Gastroesophageal sphincter (tissue), 4 donors: ENCODE data around the gene FRK. TPM values are rescaled to one million over a fixed set of nuclear protein-coding genes. Genes with fewer than 3 reads are reported as not detected.

ENCODE experiments used
- ATAC-seq: fragments of 150-250 bp; one replicate; pipeline ENCODE4 v1.9.1; 2016; ENCODE audit warnings: mild to moderate bottlenecking, moderate library complexity
- H3K27ac ChIP-seq, 4 donors: fragments of 200-600 bp; sonication (generic) in 3 of 4; 1 replicate in 3 of 4; 2 replicates in 1 of 4; pipeline ENCODE4 v1.5.1; 2016 to 2019
- H3K27me3 ChIP-seq: fragments of 200-600 bp; sonication (generic); one replicate; pipeline ENCODE4 v1.5.1; 2019
- H3K36me3 ChIP-seq, 2 donors: fragments of 200-600 bp; sonication (generic); one replicate each; pipeline ENCODE4 v1.5.1; 2019; ENCODE audit warnings: control low read depth in 1 of 2
- H3K4me1 ChIP-seq, 3 donors: fragments of 200-600 bp; sonication (generic); 1 replicate in 2 of 3; 2 replicates in 1 of 3; pipeline ENCODE4 v1.5.1; 2016 to 2019; ENCODE audit warnings: control low read depth in 2 of 3
- H3K4me3 ChIP-seq, 2 donors: fragments of 200-600 bp; sonication (generic); one replicate each; pipeline ENCODE4 v1.5.1; 2019; ENCODE audit warnings: mild to moderate bottlenecking in 1 of 2, moderate library complexity in 1 of 2
- H3K9me3 ChIP-seq, 3 donors: fragments of 200-600 bp; sonication (generic); one replicate each; pipeline ENCODE4 v1.5.1; 2017 to 2019; ENCODE audit warnings: control low read depth in 2 of 3
- CTCF ChIP-seq, 4 experiments: fragments of 200-600 bp in 2 of 4; fragments of 450-650 bp in 2 of 4; sonication (generic) in 1 of 4; IDR thresholded peaks; one replicate each; pipeline ENCODE4 v1.5.1; 2017 to 2019; ENCODE audit warnings: antibody characterized with exemption in 4 of 4, mild to moderate bottlenecking in 2 of 4, moderate library complexity in 2 of 4
- EP300 ChIP-seq: sonication (generic); formaldehyde crosslinking; IDR thresholded peaks from one replicate; pipeline ENCODE4 v1.6.1; 2017; ENCODE audit warnings: antibody characterized with exemption, mild to moderate bottlenecking
- POLR2A ChIP-seq, 2 donors: fragments of 450-650 bp; IDR thresholded peaks; one replicate each; pipeline ENCODE4 v1.6.1; 2017; ENCODE audit warnings: antibody characterized with exemption in 2 of 2, mild to moderate bottlenecking in 2 of 2, moderate library complexity in 1 of 2
- POLR2AphosphoS5 ChIP-seq: sonication (generic); formaldehyde crosslinking; IDR thresholded peaks from one replicate; pipeline ENCODE4 v1.6.1; 2017; ENCODE audit warnings: antibody characterized with exemption
- WGBS, 2 donors: methylation state at CpG; one replicate each; pipeline ENCODE4 v1.1.5; 2018; ENCODE audit warnings: low coverage in 1 of 2; 5-methylcytosine and 5-hydroxymethylcytosine counted together
- total RNA-seq, 4 donors: library from RNA; depleted of rRNA; stranded (reverse); fragments of >200 nt; gene quantifications; one replicate each; pipeline ENCODE4 v1.1.0, GENCODE V29; 2016

The FRK gene
- total RNA-seq, 4 donors from 2014 or later = 0.42 to 1.9 (median 1.3) TPM

- TF ChIP-seq EP300 (no peak), POLR2AphosphoS5 (no peak), POLR2A (IDR thresholded peaks at IDR 0.05) (no peak), CTCF (IDR thresholded peaks at IDR 0.05) (no peak)
- WGBS, 2 donors = 89 to 91% methylated on average over 3 of the region's 3 CpGs
- Histone ChIP-seq H3K4me3 (no peak overlapping the region), H3K9me3 (no peaks in the 10 kb centered on the region), H3K36me3 (no peaks in the 10 kb centered on the region), H3K4me1 (peaks cover 0 to 30% (median 0%) of the 10 kb centered on the region in 3 donors), H3K27me3 (no peaks in the 10 kb centered on the region), H3K27ac (no peak overlapping the region)
- no peak for ATAC-seq
These were observed 49.2 kb downstream of the FRK start for GRCh38 chr6:116011520-116011919.

- no peak for TF ChIP-seq EP300
- peak; percentile 61 to 78 (median 66) for TF ChIP-seq CTCF (IDR thresholded peaks at IDR 0.05)
- no peak overlapping the region for H3K4me3 ChIP-seq
- WGBS, 2 donors = 11 to 13% methylated on average over 3 of the region's 3 CpGs
These were observed 49.8 kb downstream of the FRK start for GRCh38 chr6:116010790-116011401.

GRCh38 chr6:116010386-116010785 lies 50.3 kb downstream of the FRK start:
- ATAC-seq = no peak
- H3K4me1 ChIP-seq = peaks cover 0 to 19% (median 0%) of the 10 kb centered on the region in 3 donors
- no peak overlapping the region for H3K27ac ChIP-seq
- TF ChIP-seq POLR2A (IDR thresholded peaks at IDR 0.05) (no peak), POLR2AphosphoS5 (no peak)
- H3K9me3 ChIP-seq = no peaks in the 10 kb centered on the region
- no peak overlapping the region for H3K4me3 ChIP-seq
- H3K36me3 ChIP-seq = no peaks in the 10 kb centered on the region
- H3K27me3 ChIP-seq = no peaks in the 10 kb centered on the region
- WGBS, 2 donors = 81 to 84% methylated on average over 3 of the region's 3 CpGs

More at GRCh38 chr6:116010790-116011401, 49.8 kb downstream of the FRK start:
- peak; percentile 51 for ATAC-seq
- no peaks in the 10 kb centered on the region for H3K27me3 ChIP-seq
- H3K4me1 ChIP-seq = peaks cover 0 to 24% (median 0%) of the 10 kb centered on the region in 3 donors
- H3K9me3 ChIP-seq = no peaks in the 10 kb centered on the region
- no peak overlapping the region for H3K27ac ChIP-seq
- H3K36me3 ChIP-seq = no peaks in the 10 kb centered on the region

- Histone ChIP-seq H3K27ac (peak overlapping the region in 3 of 4 donors; percentile 7 to 46 (median 34)), H3K27me3 (no peaks in the 10 kb centered on the region), H3K4me1 (peaks cover 0 to 18% (median 0%) of the 10 kb centered on the region in 3 donors), H3K36me3 (no peaks in the 10 kb centered on the region), H3K9me3 (no peaks in the 10 kb centered on the region), H3K4me3 (no peak overlapping the region)
- peak; percentile 60 for ATAC-seq
- WGBS, 2 donors = 19 to 20% methylated on average over 5 to 6 of the region's 6 CpGs
- no peak for TF ChIP-seq EP300
- TF ChIP-seq POLR2A (IDR thresholded peaks at IDR 0.05) = no peak
- TF ChIP-seq CTCF (IDR thresholded peaks at IDR 0.05) = no peak
- no peak for TF ChIP-seq POLR2AphosphoS5
These were observed 52.0 kb downstream of the FRK start for GRCh38 chr6:116008470-116009243.

- no peak overlapping the region for H3K27ac ChIP-seq
- no peaks in the 10 kb centered on the region for H3K36me3 ChIP-seq
- peaks cover 0 to 12% (median 0%) of the 10 kb centered on the region in 3 donors for H3K4me1 ChIP-seq
- ATAC-seq = no peak
- no peak overlapping the region for H3K4me3 ChIP-seq
- no peaks in the 10 kb centered on the region for H3K9me3 ChIP-seq
- WGBS, 2 donors = 54 to 88% methylated on average over 2 to 4 of the region's 4 CpGs
- no peak for TF ChIP-seq POLR2AphosphoS5
- no peak for TF ChIP-seq EP300
- TF ChIP-seq CTCF (IDR thresholded peaks at IDR 0.05) = no peak
- no peak for TF ChIP-seq POLR2A (IDR thresholded peaks at IDR 0.05)
- H3K27me3 ChIP-seq = no peaks in the 10 kb centered on the region
These were observed 55.6 kb downstream of the FRK start for GRCh38 chr6:116004841-116005815.
